ENCODE data around the gene ISLR. TPM values are rescaled to one million over a fixed set of nuclear protein-coding genes. Genes with fewer than 3 reads are reported as not detected.

The ISLR gene
- total RNA-seq, 1 experiment from 2014 or later: not detected

GRCh38 chr15:74214324-74215021 is 41.0 kb downstream of the ISLR start:
- Histone ChIP-seq H3K27me3 (ENCODE audit: insufficient read depth, low read depth) (no peaks in the 10 kb centered on the region), H3K27ac (peak overlapping the region; percentile 88), H3K9me2 (ENCODE audit: insufficient read depth) (no peaks in the 10 kb centered on the region), H3K36me3 (ENCODE audit: low read depth) (no peaks in the 10 kb centered on the region), H3K9me3 (ENCODE audit: insufficient read depth, low read depth) (no peaks in the 10 kb centered on the region), H3K79me2 (ENCODE audit: low read depth) (no peaks in the 10 kb centered on the region), H3F3A (ENCODE audit: insufficient read depth, low read depth) (peaks cover 31% of the 10 kb centered on the region), H3K4me1 (replicated peaks; ENCODE audit: insufficient read depth) (peaks cover 63% of the 10 kb centered on the region), H4K20me1 (ENCODE audit: insufficient read depth) (no peaks in the 10 kb centered on the region), H2AFZ (no peak overlapping the region), H3K4me3 (no peak overlapping the region), H3K4me2 (peak overlapping the region; percentile 73)
- BruUV-seq (replicated peaks): no TSS peak
- no peak for DNase-seq
- intact Hi-C loops (cut with micrococcal nuclease; ENCODE audit: unreplicated experiment): loop anchor here (1.0 to 2.0 kb wide), 3 partner anchors 14 to 35 kb away; no protein-coding TSS in a partner anchor
- POLR2A ChIA-PET (ENCODE audit: unreplicated experiment): interaction anchor here (0.6 to 1.0 kb wide), 5 partner anchors 22 to 401 kb away, joined by 3 to 13 read pairs (median 5); partner anchors contain the start of gene CCDC33
- TF ChIP-seq EZH2 (IDR thresholded peaks at IDR 0.05; ENCODE audit: low read depth): no peak
- CTCF ChIA-PET: no interaction called here

GRCh38 chr15:74215958-74216357 is 42.4 kb downstream of the ISLR start:
- H3K27me3 ChIP-seq (ENCODE audit: insufficient read depth, low read depth): no peaks in the 10 kb centered on the region
- ChIA-PET POLR2A (ENCODE audit: unreplicated experiment) (interaction anchor here (0.5 to 1.0 kb wide), 7 partner anchors 13 to 242 kb away, joined by 3 to 13 read pairs (median 5); partner anchors contain the start of gene STRA6), CTCF (interaction anchor here (0.7 to 1.5 kb wide), 2 partner anchors 9 to 20 kb away, joined by 3 to 9 read pairs; partner anchors contain the start of gene CCDC33)
- H3K79me2 ChIP-seq (ENCODE audit: low read depth): no peaks in the 10 kb centered on the region
- no peaks in the 10 kb centered on the region for H3K9me2 ChIP-seq (ENCODE audit: insufficient read depth)
- intact Hi-C loops (cut with micrococcal nuclease; ENCODE audit: unreplicated experiment): loop anchor here (1.0 to 2.0 kb wide), 3 partner anchors 15 to 37 kb away; no protein-coding TSS in a partner anchor
- BruUV-seq (replicated peaks): no TSS peak
- H3K9me3 ChIP-seq (ENCODE audit: insufficient read depth, low read depth): no peaks in the 10 kb centered on the region
- no peak for TF ChIP-seq EZH2 (IDR thresholded peaks at IDR 0.05; ENCODE audit: low read depth)
- TF ChIP-seq CTCF (conservative IDR thresholded peaks at IDR 0.05): no peak
- H3K4me3 ChIP-seq: peak overlapping the region; percentile 29; the same call in 1 of the 2 replicates
- H3F3A ChIP-seq (ENCODE audit: insufficient read depth, low read depth): peaks cover 36% of the 10 kb centered on the region
- peak overlapping the region; percentile 88 for H3K27ac ChIP-seq
- H4K20me1 ChIP-seq (ENCODE audit: insufficient read depth): no peaks in the 10 kb centered on the region
- H2AFZ ChIP-seq: no peak overlapping the region
- peaks cover 51% of the 10 kb centered on the region for H3K4me1 ChIP-seq (replicated peaks; ENCODE audit: insufficient read depth)
- peak; percentile 35 to 83 for DNase-seq
- H3K36me3 ChIP-seq (ENCODE audit: low read depth): no peaks in the 10 kb centered on the region
- H3K4me2 ChIP-seq: peak overlapping the region; percentile 73

GRCh38 chr15:74216949-74217348 is 43.4 kb downstream of the ISLR start:
- intact Hi-C loops (cut with micrococcal nuclease; ENCODE audit: unreplicated experiment): no loop called here
- Histone ChIP-seq H3K27me3 (ENCODE audit: insufficient read depth, low read depth) (no peaks in the 10 kb centered on the region), H3K36me3 (ENCODE audit: low read depth) (no peaks in the 10 kb centered on the region), H4K20me1 (ENCODE audit: insufficient read depth) (no peaks in the 10 kb centered on the region), H3K79me2 (ENCODE audit: low read depth) (no peaks in the 10 kb centered on the region), H3K4me3 (no peak overlapping the region), H3K4me2 (peak overlapping the region; percentile 48), H3K4me1 (replicated peaks; ENCODE audit: insufficient read depth) (peaks cover 51% of the 10 kb centered on the region), H3F3A (ENCODE audit: insufficient read depth, low read depth) (peaks cover 36% of the 10 kb centered on the region), H2AFZ (no peak overlapping the region), H3K9me3 (ENCODE audit: insufficient read depth, low read depth) (no peaks in the 10 kb centered on the region), H3K9me2 (ENCODE audit: insufficient read depth) (no peaks in the 10 kb centered on the region), H3K27ac (no peak overlapping the region)
- ChIA-PET POLR2A (ENCODE audit: unreplicated experiment) (interaction anchor here (0.5 kb wide), 1 partner anchor 14 kb away, joined by 5 read pairs; the partner anchor contains the start of gene STRA6), CTCF (no interaction called here)
- no TSS peak for BruUV-seq (replicated peaks)
- DNase-seq: peak; percentile 33 to 59
- TF ChIP-seq EZH2 (IDR thresholded peaks at IDR 0.05; ENCODE audit: low read depth) (no peak), CTCF (conservative IDR thresholded peaks at IDR 0.05) (no peak)

Measured in PC-9 (cell line).